SK-N-SH treated with all-trans-retinoic acid at 6 μM for 48 hours (cell line): ENCODE data around the gene NCMAP.

Source experiments
- ATAC-seq: fragments of 200-7000 bp; cut with Tn5 transposase; 3 replicates; pipeline ENCODE4 v1.9.1; 2020; ENCODE audit warnings: mild to moderate bottlenecking, moderate library complexity
- ARNTL ChIP-seq: fragments of 450-650 bp; formaldehyde crosslinking; IDR thresholded peaks from 2 replicates; pipeline ENCODE4 v1.5.0; 2020; ENCODE audit warnings: low read depth, mild to moderate bottlenecking, moderate library complexity, borderline replicate concordance
- BACH2 ChIP-seq: fragments of 250-450 bp; sonication (Bioruptor Pico); IDR thresholded peaks from 2 replicates; pipeline ENCODE4 v1.9.0; 2021; ENCODE audit warnings: mild to moderate bottlenecking, borderline replicate concordance
- CSDC2 ChIP-seq: fragments of 250-450 bp; sonication (Bioruptor Pico); IDR thresholded peaks from 2 replicates; pipeline ENCODE4 v1.5.0; 2020; ENCODE audit warnings: mild to moderate bottlenecking, moderate library complexity
- ESRRG ChIP-seq: fragments of 250-450 bp; sonication (Bioruptor Pico); IDR thresholded peaks from 2 replicates; pipeline ENCODE4 v1.6.1; 2021; ENCODE audit warnings: mild to moderate bottlenecking
- GLIS3 ChIP-seq: fragments of 250-450 bp; sonication (Bioruptor Pico); IDR thresholded peaks from 2 replicates; pipeline ENCODE4 v1.5.0; 2020; ENCODE audit warnings: mild to moderate bottlenecking, moderate library complexity
- ISL1 ChIP-seq: fragments of 250-450 bp; sonication (Bioruptor Pico); IDR thresholded peaks from 2 replicates; pipeline ENCODE4 v2.1.2; 2022; ENCODE audit warnings: mild to moderate bottlenecking, moderate library complexity
- OSR1 ChIP-seq: fragments of 250-450 bp; sonication (Bioruptor Pico); IDR thresholded peaks from 2 replicates; pipeline ENCODE4 v1.8.0; 2022; ENCODE audit warnings: moderate library complexity, mild to moderate bottlenecking, inconsistent platforms
- PPARA ChIP-seq: fragments of 250-450 bp; sonication (Bioruptor Pico); IDR thresholded peaks from 2 replicates; pipeline ENCODE4 v1.5.0; 2020; ENCODE audit warnings: mild to moderate bottlenecking, borderline replicate concordance
- RARB ChIP-seq: fragments of 250-450 bp; sonication (Bioruptor Pico); IDR thresholded peaks from 2 replicates; pipeline ENCODE4 v1.8.0; 2021; ENCODE audit warnings: mild to moderate bottlenecking, moderate library complexity
- SNAI2 ChIP-seq: fragments of 250-450 bp; sonication (Bioruptor Pico); IDR thresholded peaks from 2 replicates; pipeline ENCODE4 v1.5.0; 2020; ENCODE audit warnings: mild to moderate bottlenecking, moderate library complexity
- ZC3H10 ChIP-seq: fragments of 250-450 bp; sonication (Bioruptor Pico); IDR thresholded peaks from 2 replicates; pipeline ENCODE4 v1.5.1; 2021; ENCODE audit warnings: mild to moderate bottlenecking, moderate library complexity
- ZFP30 ChIP-seq: fragments of 450-650 bp; formaldehyde crosslinking; IDR thresholded peaks from 2 replicates; pipeline ENCODE4 v1.5.0; 2022; ENCODE audit warnings: mild to moderate bottlenecking, moderate library complexity
- ZNF565 ChIP-seq: fragments of 450-650 bp; formaldehyde crosslinking; conservative IDR thresholded peaks from 2 replicates; pipeline ENCODE4 v1.5.0; 2020; ENCODE audit warnings: low read depth, mild to moderate bottlenecking, moderate library complexity
- ZNF70 ChIP-seq: fragments of 450-650 bp; formaldehyde crosslinking; IDR thresholded peaks from 2 replicates; pipeline ENCODE4 v1.5.0; 2020; ENCODE audit warnings: mild to moderate bottlenecking, moderate library complexity
- ZNF8 ChIP-seq: fragments of 450-650 bp; formaldehyde crosslinking; IDR thresholded peaks from 2 replicates; pipeline ENCODE4 v1.5.0; 2020; ENCODE audit warnings: mild to moderate bottlenecking, moderate library complexity
- TF ChIP-seq, protein P1 (sequence below): fragments of 250-450 bp; sonication (Bioruptor Pico); IDR thresholded peaks from 2 replicates; pipeline ENCODE4 v1.5.1; 2021; ENCODE audit warnings: mild to moderate bottlenecking, moderate library complexity
- TF ChIP-seq, protein P2 (sequence below): fragments of 250-450 bp; sonication (Bioruptor Pico); IDR thresholded peaks from 2 replicates; pipeline ENCODE4 v1.8.0; 2020; ENCODE audit warnings: mild to moderate bottlenecking, moderate library complexity, borderline replicate concordance
- TF ChIP-seq, protein P3 (sequence below): fragments of 250-450 bp; sonication (Bioruptor Pico); IDR thresholded peaks from 2 replicates; pipeline ENCODE4 v1.5.1; 2020; ENCODE audit warnings: low read depth, mild to moderate bottlenecking, moderate library complexity

Gene NCMAP

DNA sequence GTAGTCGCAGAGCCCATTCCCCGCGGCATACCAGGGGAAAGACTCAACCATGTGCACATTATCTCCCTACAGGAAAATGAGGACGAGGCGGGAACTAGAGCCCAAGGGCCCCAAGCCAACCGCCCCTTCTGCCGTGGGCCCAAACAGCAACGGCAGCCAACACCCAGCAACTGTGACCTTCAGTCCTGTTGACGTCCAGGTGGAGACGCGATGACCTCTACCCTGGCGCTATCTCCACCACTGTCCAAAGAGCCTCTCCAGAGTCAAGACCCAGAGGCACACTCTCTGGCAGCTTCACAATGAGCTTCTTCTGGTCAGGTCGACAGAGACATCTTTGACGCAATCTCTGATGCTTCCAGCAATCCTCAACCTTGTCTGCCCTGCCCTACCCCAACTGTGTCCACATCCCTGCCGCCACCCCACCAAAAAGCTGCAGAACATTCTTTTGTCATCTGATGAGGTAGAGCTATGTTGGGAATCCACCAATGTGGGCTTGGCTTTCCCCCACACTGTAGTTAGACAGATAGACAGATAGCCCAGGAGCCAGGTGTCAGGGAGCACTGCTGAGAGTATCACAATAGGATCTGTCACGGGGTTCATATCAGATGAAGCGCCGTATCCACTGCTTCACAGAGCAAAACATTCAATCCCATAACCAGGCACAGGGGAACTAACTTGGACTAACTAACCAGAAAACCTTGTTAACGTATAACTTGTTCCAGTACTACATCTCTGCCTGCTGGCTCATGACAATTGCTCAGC, 49.8 kb downstream of the NCMAP start (continued):
- TF ChIP-seq, protein P1, sequence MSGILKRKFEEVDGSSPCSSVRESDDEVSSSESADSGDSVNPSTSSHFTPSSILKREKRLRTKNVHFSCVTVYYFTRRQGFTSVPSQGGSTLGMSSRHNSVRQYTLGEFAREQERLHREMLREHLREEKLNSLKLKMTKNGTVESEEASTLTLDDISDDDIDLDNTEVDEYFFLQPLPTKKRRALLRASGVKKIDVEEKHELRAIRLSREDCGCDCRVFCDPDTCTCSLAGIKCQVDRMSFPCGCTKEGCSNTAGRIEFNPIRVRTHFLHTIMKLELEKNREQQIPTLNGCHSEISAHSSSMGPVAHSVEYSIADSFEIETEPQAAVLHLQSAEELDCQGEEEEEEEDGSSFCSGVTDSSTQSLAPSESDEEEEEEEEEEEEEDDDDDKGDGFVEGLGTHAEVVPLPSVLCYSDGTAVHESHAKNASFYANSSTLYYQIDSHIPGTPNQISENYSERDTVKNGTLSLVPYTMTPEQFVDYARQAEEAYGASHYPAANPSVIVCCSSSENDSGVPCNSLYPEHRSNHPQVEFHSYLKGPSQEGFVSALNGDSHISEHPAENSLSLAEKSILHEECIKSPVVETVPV (CRISPR knock-in tag): no peak
- TF ChIP-seq GLIS3 (no peak), ZNF565 (CRISPR knock-in tag) (no peak)

DNA sequence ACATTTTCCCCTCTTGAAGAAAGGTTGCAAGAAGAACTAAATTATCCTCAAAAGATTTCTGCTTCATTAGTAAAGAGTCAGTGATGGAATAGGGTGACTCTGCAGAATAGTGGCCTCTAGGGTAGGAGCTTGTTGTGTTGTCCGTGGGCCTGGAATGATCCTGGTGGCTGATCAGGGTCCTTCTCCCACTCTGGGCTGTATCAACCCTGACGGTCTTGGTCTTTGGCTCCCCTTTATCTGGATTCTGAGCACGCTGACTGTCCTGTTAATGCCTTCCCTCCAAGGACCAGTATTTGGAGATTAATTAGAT, 50.4 kb downstream of the NCMAP start:
- TF ChIP-seq RARB (CRISPR knock-in tag): no peak
- TF ChIP-seq, protein P1 (CRISPR knock-in tag): no peak
- no peak for TF ChIP-seq ZC3H10 (CRISPR knock-in tag)
- no peak for TF ChIP-seq ARNTL (CRISPR knock-in tag)
- no peak for TF ChIP-seq OSR1 (CRISPR knock-in tag)
- TF ChIP-seq, protein P2, sequence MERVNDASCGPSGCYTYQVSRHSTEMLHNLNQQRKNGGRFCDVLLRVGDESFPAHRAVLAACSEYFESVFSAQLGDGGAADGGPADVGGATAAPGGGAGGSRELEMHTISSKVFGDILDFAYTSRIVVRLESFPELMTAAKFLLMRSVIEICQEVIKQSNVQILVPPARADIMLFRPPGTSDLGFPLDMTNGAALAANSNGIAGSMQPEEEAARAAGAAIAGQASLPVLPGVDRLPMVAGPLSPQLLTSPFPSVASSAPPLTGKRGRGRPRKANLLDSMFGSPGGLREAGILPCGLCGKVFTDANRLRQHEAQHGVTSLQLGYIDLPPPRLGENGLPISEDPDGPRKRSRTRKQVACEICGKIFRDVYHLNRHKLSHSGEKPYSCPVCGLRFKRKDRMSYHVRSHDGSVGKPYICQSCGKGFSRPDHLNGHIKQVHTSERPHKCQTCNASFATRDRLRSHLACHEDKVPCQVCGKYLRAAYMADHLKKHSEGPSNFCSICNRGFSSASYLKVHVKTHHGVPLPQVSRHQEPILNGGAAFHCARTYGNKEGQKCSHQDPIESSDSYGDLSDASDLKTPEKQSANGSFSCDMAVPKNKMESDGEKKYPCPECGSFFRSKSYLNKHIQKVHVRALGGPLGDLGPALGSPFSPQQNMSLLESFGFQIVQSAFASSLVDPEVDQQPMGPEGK (CRISPR knock-in tag): no peak
- no peak for ATAC-seq

DNA sequence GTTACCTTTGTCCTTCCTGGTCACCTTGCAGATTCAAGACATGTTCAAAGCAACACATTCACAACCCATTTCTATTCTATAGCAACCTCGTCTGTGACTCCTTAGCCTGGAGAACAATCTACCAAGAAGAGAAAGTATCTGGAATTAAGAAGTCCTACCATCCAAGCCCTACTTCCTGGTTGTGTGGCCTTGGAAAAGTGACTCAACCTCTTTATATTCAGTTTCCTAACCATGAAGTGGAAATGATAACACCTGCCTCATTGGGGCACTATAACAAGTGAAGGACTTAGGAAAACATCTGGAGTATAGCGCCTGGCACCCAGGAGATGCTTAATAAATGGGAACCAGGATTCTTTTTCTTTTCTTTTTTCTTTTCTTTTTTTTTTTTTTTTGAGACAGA, 50.7 kb downstream of the NCMAP start:
- TF ChIP-seq, protein P2 (CRISPR knock-in tag): no peak
- TF ChIP-seq ARNTL (CRISPR knock-in tag) (no peak), ZNF565 (CRISPR knock-in tag) (no peak), ISL1 (CRISPR knock-in tag) (no peak), ZNF70 (CRISPR knock-in tag) (no peak), OSR1 (CRISPR knock-in tag) (no peak), GLIS3 (no peak), PPARA (no peak), BACH2 (CRISPR knock-in tag) (no peak), ESRRG (no peak), RARB (CRISPR knock-in tag) (no peak), ZFP30 (no peak), SNAI2 (CRISPR knock-in tag) (no peak), CSDC2 (no peak), ZC3H10 (CRISPR knock-in tag) (no peak), ZNF8 (CRISPR knock-in tag) (no peak)
- TF ChIP-seq, protein P3, sequence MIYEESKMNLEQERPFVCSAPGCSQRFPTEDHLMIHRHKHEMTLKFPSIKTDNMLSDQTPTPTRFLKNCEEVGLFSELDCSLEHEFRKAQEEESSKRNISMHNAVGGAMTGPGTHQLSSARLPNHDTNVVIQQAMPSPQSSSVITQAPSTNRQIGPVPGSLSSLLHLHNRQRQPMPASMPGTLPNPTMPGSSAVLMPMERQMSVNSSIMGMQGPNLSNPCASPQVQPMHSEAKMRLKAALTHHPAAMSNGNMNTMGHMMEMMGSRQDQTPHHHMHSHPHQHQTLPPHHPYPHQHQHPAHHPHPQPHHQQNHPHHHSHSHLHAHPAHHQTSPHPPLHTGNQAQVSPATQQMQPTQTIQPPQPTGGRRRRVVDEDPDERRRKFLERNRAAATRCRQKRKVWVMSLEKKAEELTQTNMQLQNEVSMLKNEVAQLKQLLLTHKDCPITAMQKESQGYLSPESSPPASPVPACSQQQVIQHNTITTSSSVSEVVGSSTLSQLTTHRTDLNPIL: no peak
- TF ChIP-seq, protein P1 (CRISPR knock-in tag): no peak
- TF ChIP-seq, all 23 proteins: peak for 0

More for the DNA sequence above, 50.7 kb downstream of the NCMAP start:
- ATAC-seq: no peak
